ENCODE results near the gene CHTF8.

The CHTF8 gene

GRCh38 chr16:69095193-69095592 is 37.2 kb downstream of the CHTF8 start:
- H2BK15ac ChIP-seq (ENCODE audit: low read length), result no peak overlapping the region
- H4K8ac ChIP-seq (ENCODE audit: low read depth, low read length), result no peak overlapping the region
- no peak overlapping the region for H2BK5ac ChIP-seq (ENCODE audit: low read length)
- no peak overlapping the region for H3K23ac ChIP-seq (ENCODE audit: low read depth, low read length, poor library complexity)
- H3K4me1 ChIP-seq (ENCODE audit: control insufficient read depth in 2 of 2, insufficient read depth in 1 of 2, low read depth in 1 of 2, low read length in 2 of 2), result peaks cover 5% of the 10 kb centered on the region in 2 donors
- no peak overlapping the region for H2AFZ ChIP-seq (ENCODE audit: low read length)
- DNase-seq (ENCODE audit: low spot score), result no peak
- no peak overlapping the region for H3K18ac ChIP-seq (ENCODE audit: low read length)
- no peak overlapping the region for H2AK5ac ChIP-seq (ENCODE audit: low read depth, low read length)
- H3K36me3 ChIP-seq (replicated peaks in 1 of 2; ENCODE audit: control insufficient read depth in 2 of 2, insufficient read depth in 2 of 2, low read length in 2 of 2), result no peaks in the 10 kb centered on the region
- no peaks in the 10 kb centered on the region for H3K9me3 ChIP-seq (replicated peaks in 1 of 2; ENCODE audit: control insufficient read depth in 2 of 2, insufficient read depth in 1 of 2, low read depth in 1 of 2, low read length in 2 of 2)
- no peaks in the 10 kb centered on the region for H3K79me1 ChIP-seq (ENCODE audit: low read depth, low read length)
- no peak overlapping the region for H3K9ac ChIP-seq (ENCODE audit: low read depth, low read length, poor library complexity)
- no peak overlapping the region for H3K4me2 ChIP-seq (ENCODE audit: insufficient read depth, low read length, poor library complexity, severe bottlenecking)
- no peak overlapping the region for H4K91ac ChIP-seq (ENCODE audit: low read depth, low read length, poor library complexity)
- no peak overlapping the region for H3K14ac ChIP-seq (ENCODE audit: low read length)
- no CpG with 5 or more reads among the region's 6 CpGs for WGBS, 2 donors (ENCODE audit: extremely low coverage in 2 of 2, insufficient read length in 2 of 2, insufficient replicate concordance in 1 of 2)
- H3K27me3 ChIP-seq (ENCODE audit: control insufficient read depth in 3 of 3, insufficient read depth in 3 of 3, low read depth in 1 of 3, low read length in 3 of 3), result no peaks in the 10 kb centered on the region
- no peak overlapping the region for H3K4ac ChIP-seq (ENCODE audit: low read length)
- H2BK12ac ChIP-seq (ENCODE audit: low read length), result no peak overlapping the region
- H2BK120ac ChIP-seq (ENCODE audit: low read depth, low read length), result no peak overlapping the region
- H3K4me3 ChIP-seq (ENCODE audit: low read length in 2 of 2), result no peak overlapping the region
- no peak overlapping the region for H3K27ac ChIP-seq (replicated peaks; ENCODE audit: low read length)

GRCh38 chr16:69094501-69094900 is 37.9 kb downstream of the CHTF8 start:
- H2AFZ ChIP-seq (ENCODE audit: low read length), result no peak overlapping the region
- H2BK120ac ChIP-seq (ENCODE audit: low read depth, low read length), result no peak overlapping the region
- H2BK15ac ChIP-seq (ENCODE audit: low read length), result no peak overlapping the region
- no peaks in the 10 kb centered on the region for H3K27me3 ChIP-seq (ENCODE audit: control insufficient read depth in 3 of 3, insufficient read depth in 3 of 3, low read depth in 1 of 3, low read length in 3 of 3)
- H3K4me1 ChIP-seq (ENCODE audit: control insufficient read depth in 2 of 2, insufficient read depth in 1 of 2, low read depth in 1 of 2, low read length in 2 of 2), result peaks cover 6% of the 10 kb centered on the region in 2 donors
- no peak overlapping the region for H3K27ac ChIP-seq (replicated peaks; ENCODE audit: low read length)
- no peak for DNase-seq (ENCODE audit: low spot score)
- H2AK5ac ChIP-seq (ENCODE audit: low read depth, low read length), result no peak overlapping the region
- H3K9me3 ChIP-seq (replicated peaks in 1 of 2; ENCODE audit: control insufficient read depth in 2 of 2, insufficient read depth in 1 of 2, low read depth in 1 of 2, low read length in 2 of 2), result no peaks in the 10 kb centered on the region
- no peaks in the 10 kb centered on the region for H3K79me1 ChIP-seq (ENCODE audit: low read depth, low read length)
- no peak overlapping the region for H4K91ac ChIP-seq (ENCODE audit: low read depth, low read length, poor library complexity)
- no CpG with 5 or more reads among the region's 5 CpGs for WGBS, 2 donors (ENCODE audit: extremely low coverage in 2 of 2, insufficient read length in 2 of 2, insufficient replicate concordance in 1 of 2)
- no peak overlapping the region for H2BK12ac ChIP-seq (ENCODE audit: low read length)
- H3K4ac ChIP-seq (ENCODE audit: low read length), result no peak overlapping the region
- no peak overlapping the region for H3K14ac ChIP-seq (ENCODE audit: low read length)
- no peak overlapping the region for H3K4me2 ChIP-seq (ENCODE audit: insufficient read depth, low read length, poor library complexity, severe bottlenecking)
- no peak overlapping the region for H3K4me3 ChIP-seq (ENCODE audit: low read length in 2 of 2)
- H2BK5ac ChIP-seq (ENCODE audit: low read length), result no peak overlapping the region
- H3K23ac ChIP-seq (ENCODE audit: low read depth, low read length, poor library complexity), result no peak overlapping the region
- no peaks in the 10 kb centered on the region for H3K36me3 ChIP-seq (replicated peaks in 1 of 2; ENCODE audit: control insufficient read depth in 2 of 2, insufficient read depth in 2 of 2, low read length in 2 of 2)
- H4K8ac ChIP-seq (ENCODE audit: low read depth, low read length), result no peak overlapping the region
- H3K9ac ChIP-seq (ENCODE audit: low read depth, low read length, poor library complexity), result no peak overlapping the region
- no peak overlapping the region for H3K18ac ChIP-seq (ENCODE audit: low read length)

GRCh38 chr16:69093974-69094373 is 38.4 kb downstream of the CHTF8 start:
- Histone ChIP-seq H3K4me1 (ENCODE audit: control insufficient read depth in 2 of 2, insufficient read depth in 1 of 2, low read depth in 1 of 2, low read length in 2 of 2) (peaks cover 11 to 12% of the 10 kb centered on the region in 2 donors), H2AFZ (ENCODE audit: low read length) (no peak overlapping the region), H3K79me1 (ENCODE audit: low read depth, low read length) (no peaks in the 10 kb centered on the region), H3K4me3 (ENCODE audit: low read length in 2 of 2) (no peak overlapping the region), H3K9ac (ENCODE audit: low read depth, low read length, poor library complexity) (no peak overlapping the region), H3K18ac (ENCODE audit: low read length) (no peak overlapping the region), H2BK12ac (ENCODE audit: low read length) (no peak overlapping the region), H3K9me3 (replicated peaks in 1 of 2; ENCODE audit: control insufficient read depth in 2 of 2, insufficient read depth in 1 of 2, low read depth in 1 of 2, low read length in 2 of 2) (no peaks in the 10 kb centered on the region), H3K23ac (ENCODE audit: low read depth, low read length, poor library complexity) (no peak overlapping the region), H3K14ac (ENCODE audit: low read length) (no peak overlapping the region), H3K4ac (ENCODE audit: low read length) (no peak overlapping the region), H3K27me3 (ENCODE audit: control insufficient read depth in 3 of 3, insufficient read depth in 3 of 3, low read depth in 1 of 3, low read length in 3 of 3) (no peaks in the 10 kb centered on the region), H4K8ac (ENCODE audit: low read depth, low read length) (no peak overlapping the region), H2AK5ac (ENCODE audit: low read depth, low read length) (no peak overlapping the region), H4K91ac (ENCODE audit: low read depth, low read length, poor library complexity) (no peak overlapping the region), H2BK120ac (ENCODE audit: low read depth, low read length) (no peak overlapping the region), H3K4me2 (ENCODE audit: insufficient read depth, low read length, poor library complexity, severe bottlenecking) (no peak overlapping the region), H2BK15ac (ENCODE audit: low read length) (no peak overlapping the region), H2BK5ac (ENCODE audit: low read length) (no peak overlapping the region), H3K27ac (replicated peaks; ENCODE audit: low read length) (no peak overlapping the region), H3K36me3 (replicated peaks in 1 of 2; ENCODE audit: control insufficient read depth in 2 of 2, insufficient read depth in 2 of 2, low read length in 2 of 2) (no peaks in the 10 kb centered on the region)
- WGBS, 2 donors (ENCODE audit: extremely low coverage in 2 of 2, insufficient read length in 2 of 2, insufficient replicate concordance in 1 of 2), result no CpG with 5 or more reads among the region's 3 CpGs
- DNase-seq (ENCODE audit: low spot score), result no peak

- no peak overlapping the region for H3K27ac ChIP-seq (replicated peaks; ENCODE audit: low read length)
Observed at GRCh38 chr16:69089091-69089910, 43.1 kb downstream of the CHTF8 start.

More at GRCh38 chr16:69089091-69089910, 43.1 kb downstream of the CHTF8 start:
- no peaks in the 10 kb centered on the region for H3K9me3 ChIP-seq (replicated peaks in 1 of 2; ENCODE audit: control insufficient read depth in 2 of 2, insufficient read depth in 1 of 2, low read depth in 1 of 2, low read length in 2 of 2)
- no CpG with 5 or more reads among the region's 16 CpGs for WGBS, 2 donors (ENCODE audit: extremely low coverage in 2 of 2, insufficient read length in 2 of 2, insufficient replicate concordance in 1 of 2)
- no peak overlapping the region for H2BK12ac ChIP-seq (ENCODE audit: low read length)
- H3K27me3 ChIP-seq (ENCODE audit: control insufficient read depth in 3 of 3, insufficient read depth in 3 of 3, low read depth in 1 of 3, low read length in 3 of 3), result no peaks in the 10 kb centered on the region
- peak overlapping the region; percentile 76 for H2AFZ ChIP-seq (ENCODE audit: low read length)
- no peak overlapping the region for H3K23ac ChIP-seq (ENCODE audit: low read depth, low read length, poor library complexity)
- H2BK5ac ChIP-seq (ENCODE audit: low read length), result no peak overlapping the region
- no peak overlapping the region for H3K9ac ChIP-seq (ENCODE audit: low read depth, low read length, poor library complexity)
- no peak overlapping the region for H2BK15ac ChIP-seq (ENCODE audit: low read length)
- H3K4me3 ChIP-seq (ENCODE audit: low read length in 2 of 2), result no peak overlapping the region
- no peak overlapping the region for H3K4me2 ChIP-seq (ENCODE audit: insufficient read depth, low read length, poor library complexity, severe bottlenecking)
- no peak overlapping the region for H4K91ac ChIP-seq (ENCODE audit: low read depth, low read length, poor library complexity)
- H3K4me1 ChIP-seq (ENCODE audit: control insufficient read depth in 2 of 2, insufficient read depth in 1 of 2, low read depth in 1 of 2, low read length in 2 of 2), result peaks cover 11 to 18% of the 10 kb centered on the region in 2 donors
- no peak overlapping the region for H4K8ac ChIP-seq (ENCODE audit: low read depth, low read length)
- H3K18ac ChIP-seq (ENCODE audit: low read length), result peak overlapping the region; percentile 9
- no peak for DNase-seq (ENCODE audit: low spot score)
- H3K4ac ChIP-seq (ENCODE audit: low read length), result no peak overlapping the region
- no peak overlapping the region for H3K14ac ChIP-seq (ENCODE audit: low read length)
- no peak overlapping the region for H2AK5ac ChIP-seq (ENCODE audit: low read depth, low read length)
- no peaks in the 10 kb centered on the region for H3K36me3 ChIP-seq (replicated peaks in 1 of 2; ENCODE audit: control insufficient read depth in 2 of 2, insufficient read depth in 2 of 2, low read length in 2 of 2)
- H3K79me1 ChIP-seq (ENCODE audit: low read depth, low read length), result no peaks in the 10 kb centered on the region
- H2BK120ac ChIP-seq (ENCODE audit: low read depth, low read length), result no peak overlapping the region
